ENCODE results near the gene MGAT4B.

Gene MGAT4B

GRCh38 chr5:179825655-179826182 is 19.1 kb upstream of the MGAT4B start:
- no peak for DNase-seq (ENCODE audit: low spot score)

GRCh38 chr5:179824745-179825112 is 18.1 kb upstream of the MGAT4B start:
- DNase-seq (ENCODE audit: low spot score) = no peak

GRCh38 chr5:179823937-179824744 is 17.5 kb upstream of the MGAT4B start:
- no peak for DNase-seq (ENCODE audit: low spot score)

DNA sequence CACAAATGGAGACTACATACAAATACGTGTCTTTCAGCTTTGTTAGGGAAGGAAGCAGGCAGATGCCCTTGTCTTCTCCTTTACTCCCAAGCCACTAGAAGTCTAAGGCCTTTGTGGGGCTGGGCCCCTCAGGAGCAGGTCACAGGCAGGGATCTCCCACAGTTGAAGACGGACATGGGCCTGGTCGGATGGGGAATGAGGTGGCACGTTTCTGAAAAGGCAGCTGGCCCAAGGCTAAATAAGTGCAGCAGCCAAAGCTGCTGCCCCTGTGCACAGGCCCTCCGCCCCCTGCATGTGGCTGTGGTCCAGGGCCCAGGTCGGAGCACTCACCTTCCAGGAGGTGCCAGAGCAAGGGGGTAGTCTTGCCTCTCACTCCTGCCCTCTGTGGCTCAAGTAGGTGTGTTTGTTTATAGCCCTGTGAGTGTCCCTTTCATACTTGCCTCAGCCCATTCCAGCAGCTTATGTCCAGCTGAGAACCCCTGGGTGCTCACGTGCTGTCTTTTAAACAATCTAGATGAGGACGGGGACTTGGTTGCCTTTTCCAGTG is 15.9 kb upstream of the MGAT4B start:
- DNase-seq (ENCODE audit: low spot score) = no peak

- DNase-seq (ENCODE audit: low spot score) = no peak
Measured at GRCh38 chr5:179822059-179822432, 15.4 kb upstream of the MGAT4B start.

GRCh38 chr5:179821298-179822058 is 14.8 kb upstream of the MGAT4B start:
- peak; percentile 99 for DNase-seq (ENCODE audit: low spot score)

GRCh38 chr5:179820483-179821297 is 14.0 kb upstream of the MGAT4B start, which contains the start of gene SQSTM1:
Gene SQSTM1 (plus strand): TSS chr5:179820905. CDS start chr5:179820937, 32 bp downstream.
- DNase-seq (ENCODE audit: low spot score) = peak; percentile 90

GRCh38 chr5:179820127-179820482 is 13.4 kb upstream of the MGAT4B start:
- no peak for DNase-seq (ENCODE audit: low spot score)

- DNase-seq (ENCODE audit: low spot score) = no peak
Measured at GRCh38 chr5:179819296-179820126, 12.8 kb upstream of the MGAT4B start.

GRCh38 chr5:179818746-179819295 is 12.2 kb upstream of the MGAT4B start:
- DNase-seq (ENCODE audit: low spot score) = peak; percentile 95

- no peak for DNase-seq (ENCODE audit: low spot score)
Measured at GRCh38 chr5:179817890-179818745, 11.5 kb upstream of the MGAT4B start.

DNA sequence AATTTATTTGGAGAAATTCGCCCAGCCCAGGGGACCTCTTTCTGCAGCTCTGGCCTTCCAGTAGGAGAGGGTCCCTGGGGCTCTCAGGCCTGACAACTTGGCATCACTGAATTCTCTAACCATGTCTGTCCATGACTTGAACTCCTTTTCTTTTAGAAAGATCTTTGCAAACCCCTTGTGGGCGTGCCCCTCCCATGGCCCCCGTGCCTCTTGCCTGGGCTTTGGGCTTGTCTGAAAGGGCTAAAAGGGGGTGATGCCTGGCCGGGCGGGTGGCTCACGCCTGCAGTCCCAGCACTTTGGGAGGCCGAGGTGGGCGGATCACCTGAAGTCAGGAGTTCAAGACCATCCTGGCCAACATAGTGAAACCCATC is 10.8 kb upstream of the MGAT4B start:
- no peak for DNase-seq (ENCODE audit: low spot score)

DNA sequence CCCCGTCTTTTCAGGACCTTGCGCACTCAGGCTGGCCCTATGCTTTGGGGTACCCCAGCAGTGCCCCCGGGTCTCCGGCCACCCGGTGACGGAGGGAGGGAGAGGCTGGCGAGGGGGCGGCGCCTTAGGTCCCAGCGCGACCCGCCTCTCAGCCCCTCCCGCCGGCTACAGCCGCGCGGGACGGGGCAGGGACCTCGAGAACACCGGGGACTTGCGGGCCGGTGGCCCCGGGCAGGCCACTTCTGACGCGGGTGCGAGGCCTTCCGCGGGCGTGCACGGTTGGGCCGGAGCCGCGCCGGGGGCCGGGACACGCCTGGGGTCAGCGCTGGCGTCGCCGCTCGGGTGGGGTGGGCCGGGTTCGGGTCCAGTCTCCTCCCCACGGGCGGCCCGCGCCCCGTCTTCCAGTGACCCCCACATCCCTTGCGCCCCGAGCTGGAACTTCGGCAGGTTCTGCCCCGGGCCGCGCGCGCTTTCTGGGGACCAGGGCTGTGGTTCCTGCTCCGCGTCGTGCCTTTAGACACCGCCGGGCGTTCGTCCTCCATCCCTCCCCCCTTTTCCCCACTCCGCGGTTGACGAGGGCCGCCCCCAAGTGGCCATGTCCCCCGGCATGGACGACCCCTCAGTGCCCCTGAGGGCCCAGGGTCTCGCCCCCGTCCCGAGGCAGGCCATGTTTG is 10.3 kb upstream of the MGAT4B start:
- no peak for DNase-seq (ENCODE audit: low spot score)

- no peak for DNase-seq (ENCODE audit: low spot score)
Measured at GRCh38 chr5:179816401-179816795, 9.7 kb upstream of the MGAT4B start.

GRCh38 chr5:179815491-179816249 is 9.0 kb upstream of the MGAT4B start:
- DNase-seq (ENCODE audit: low spot score) = no peak

GRCh38 chr5:179814090-179814489 is 7.4 kb upstream of the MGAT4B start:
- no peak for DNase-seq (ENCODE audit: low spot score)

DNA sequence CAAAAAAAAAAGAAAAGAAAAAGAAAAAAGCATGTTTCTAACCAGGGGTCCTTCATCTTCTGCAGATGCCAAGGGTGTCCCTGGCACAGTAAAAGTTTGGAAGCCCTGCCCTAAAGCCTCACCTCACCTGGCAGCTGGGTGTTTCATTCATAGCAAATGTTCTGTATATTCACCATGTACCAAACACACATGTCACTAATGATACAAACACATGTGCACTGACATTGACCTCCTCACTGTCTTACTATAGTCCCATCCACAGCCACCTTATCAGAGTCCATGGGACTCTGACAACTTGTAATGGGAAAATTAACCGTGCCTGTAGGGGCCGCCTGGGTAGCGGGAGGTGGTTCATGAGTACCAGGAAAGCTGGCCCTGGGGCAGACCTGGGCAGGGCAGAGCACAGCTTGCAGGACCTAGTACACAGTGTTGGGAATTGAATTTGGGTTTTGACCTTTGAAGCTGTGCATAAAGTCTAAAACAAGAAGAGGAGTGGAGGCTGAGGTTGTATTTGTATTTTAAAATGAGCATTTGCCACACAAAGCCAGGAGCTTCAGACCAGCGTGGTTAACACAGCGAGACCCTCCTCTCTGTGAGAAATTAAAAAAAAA is 6.4 kb upstream of the MGAT4B start:
- DNase-seq (ENCODE audit: low spot score) = no peak
